HCT116 (cell line): ENCODE measurements around the gene ISL2. TPM values are rescaled to one million over a fixed set of nuclear protein-coding genes. Genes with fewer than 3 reads are reported as not detected.

Source experiments
- ATAC-seq: fragments of 200-7000 bp; cut with Tn5 transposase; 2 replicates; pipeline ENCODE4 v1.9.1; 2020; ENCODE audit warnings: mild to moderate bottlenecking, moderate library complexity
- BruUV-seq: library from RNA; stranded (reverse); fragments of 400-500 nt; replicated peaks from 2 replicates; lab custom pipeline; 2021; lab: Mats Ljungman, UMichigan
- CTCF ChIA-PET: fragments of 300-600 bp; sonication (Branson Sonifier 250); formaldehyde crosslinking; loops from one replicate; lab custom pipeline; 2021; ENCODE audit warnings: antibody characterized with exemption; lab: Charles Lee
- POLR2A ChIA-PET: fragments of 300-600, 350-600 bp; sonication (Branson Sonifier 250); formaldehyde crosslinking; loops from one replicate; lab custom pipeline; 2021; ENCODE audit warnings: antibody characterized with exemption; lab: Charles Lee
- RAD21 ChIA-PET, 2 experiments: fragments of 300-600 bp; sonication (Branson Sonifier 250); formaldehyde crosslinking; loops; one replicate each; lab custom pipeline; 2023; ENCODE audit warnings: low total read pairs in 2 of 2; ENCODE audit not compliant: uncharacterized antibody in 2 of 2, unreplicated experiment in 2 of 2, low non-redundant PET in 1 of 2; lab: Charles Lee
- DNase-seq: peaks from one replicate; pipeline ENCODE4 v3.0.0-alpha.2; 2010; ENCODE audit warnings: low read depth, low spot score
- H2AFZ ChIP-seq: fragments of 200-600 bp; shearing (Covaris generic), sonication (generic); 2 replicates; pipeline ENCODE4 v1.6.1; 2017; ENCODE audit warnings: low read depth, mixed run types, mixed read lengths, antibody characterized with exemption, low read length; ENCODE audit not compliant: poor library complexity, severe bottlenecking
- H3K27ac ChIP-seq: 2 replicates; pipeline ENCODE4 v1.5.1; 2012; ENCODE audit warnings: low read depth, low read length
- H3K27me3 ChIP-seq: fragments of 200-600 bp; sonication (generic); 2 replicates; pipeline ENCODE4 v1.6.1; 2016; ENCODE audit warnings: mixed run types, low read length, mixed read lengths; ENCODE audit not compliant: insufficient read depth
- H3K36me3 ChIP-seq, 2 experiments: fragments of 200-500 bp in 1 of 2; fragments of 200-600 bp in 1 of 2; sonication (Bioruptor generic) in 1 of 2; sonication (generic) in 1 of 2; 2 replicates each; pipeline versions ENCODE4 v1.5.1 to v1.6.1; 2014 to 2016; ENCODE audit warnings: low read length in 2 of 2, inconsistent platforms in 1 of 2, mixed read lengths in 1 of 2, mixed run types in 1 of 2; ENCODE audit not compliant: insufficient read depth in 2 of 2, control insufficient read depth in 1 of 2
- H3K4me1 ChIP-seq, 2 experiments: fragments of 200-600 bp in 1 of 2; sonication (generic) in 1 of 2; 2 replicates each; pipeline versions ENCODE4 v1.5.1 to v1.6.1; 2012 to 2017; ENCODE audit warnings: low read length in 2 of 2, inconsistent platforms in 1 of 2, mild to moderate bottlenecking in 1 of 2, mixed read lengths in 1 of 2, mixed run types in 1 of 2, moderate library complexity in 1 of 2; ENCODE audit not compliant: insufficient read depth in 2 of 2, control insufficient read depth in 1 of 2
- H3K4me2 ChIP-seq: fragments of 200-600 bp; sonication (generic); 2 replicates; pipeline ENCODE4 v1.6.1; 2017; ENCODE audit warnings: mixed run types, low read length, mixed read lengths
- H3K4me3 ChIP-seq, 2 experiments: fragments of 200-600 bp in 1 of 2; sonication (generic) in 1 of 2; replicated peaks in 1 of 2; 2 replicates each; pipeline ENCODE4 v1.5.1; 2011 to 2016; ENCODE audit warnings: low read length in 2 of 2, control low read depth in 1 of 2, low read depth in 1 of 2, mild to moderate bottlenecking in 1 of 2, mixed read lengths in 1 of 2, mixed run types in 1 of 2
- H3K79me2 ChIP-seq: fragments of 200-600 bp; sonication (generic); 2 replicates; pipeline ENCODE4 v1.6.1; 2017; ENCODE audit warnings: mild to moderate bottlenecking, mixed run types, low read length, moderate library complexity, mixed read lengths; ENCODE audit not compliant: insufficient read depth
- H3K9ac ChIP-seq: fragments of 200-600 bp; sonication (generic); 2 replicates; pipeline ENCODE4 v1.6.1; 2016; ENCODE audit warnings: low read length, mixed read lengths
- H3K9me2 ChIP-seq: fragments of 200-600 bp; sonication (generic), shearing (Covaris generic); 2 replicates; pipeline ENCODE4 v1.6.1; 2017; ENCODE audit warnings: mixed run types, mild to moderate bottlenecking, moderate library complexity; ENCODE audit not compliant: insufficient read depth
- H3K9me3 ChIP-seq, 2 experiments: fragments of 200-500 bp in 1 of 2; fragments of 200-600 bp in 1 of 2; sonication (Bioruptor generic) in 1 of 2; sonication (generic) in 1 of 2; 2 replicates each; pipeline ENCODE4 v1.6.1; 2014 to 2017; ENCODE audit warnings: low read length in 2 of 2, mixed read lengths in 2 of 2, inconsistent platforms in 1 of 2, low read depth in 1 of 2, mild to moderate bottlenecking in 1 of 2, mixed run types in 1 of 2, moderate library complexity in 1 of 2; ENCODE audit not compliant: control insufficient read depth in 1 of 2, insufficient read depth in 1 of 2
- H4K20me1 ChIP-seq: fragments of 200-600 bp; sonication (generic), shearing (Covaris generic); 2 replicates; pipeline ENCODE4 v1.6.1; 2017; ENCODE audit warnings: mixed run types, mild to moderate bottlenecking, moderate library complexity; ENCODE audit not compliant: insufficient read depth
- CBX3 ChIP-seq: IDR thresholded peaks from 2 replicates; pipeline ENCODE4 v1.6.1; 2012; ENCODE audit warnings: low read depth
- CEBPB ChIP-seq: IDR thresholded peaks from 2 replicates; pipeline ENCODE4 v1.6.1; 2012; ENCODE audit warnings: low read depth
- EGR1 ChIP-seq: IDR thresholded peaks from 2 replicates; pipeline ENCODE4 v1.6.1; 2012; ENCODE audit warnings: low read depth
- ELF1 ChIP-seq: IDR thresholded peaks from 2 replicates; pipeline ENCODE4 v1.6.1; 2012; ENCODE audit warnings: low read depth, borderline replicate concordance
- EZH2 ChIP-seq: fragments of 200-600 bp; sonication (generic); IDR thresholded peaks from 2 replicates; pipeline ENCODE4 v1.6.1; 2017; ENCODE audit warnings: antibody characterized with exemption, mixed run types
- FOSL1 ChIP-seq: IDR thresholded peaks from 2 replicates; pipeline ENCODE4 v1.6.1; 2012; ENCODE audit warnings: low read depth
- JUND ChIP-seq: IDR thresholded peaks from 2 replicates; pipeline ENCODE4 v1.6.1; 2012
- MAX ChIP-seq: IDR thresholded peaks from 2 replicates; pipeline ENCODE4 v1.6.1; 2012
- POLR2A ChIP-seq: IDR thresholded peaks from 2 replicates; pipeline ENCODE4 v1.7.0; 2011; ENCODE audit warnings: borderline replicate concordance; ENCODE audit not compliant: insufficient read depth, insufficient read length; ENCODE audit errors: extremely low read depth
- POLR2AphosphoS5 ChIP-seq: IDR thresholded peaks from 2 replicates; pipeline ENCODE4 v1.6.1; 2011; ENCODE audit warnings: mild to moderate bottlenecking, low read depth, low read length, moderate library complexity
- RAD21 ChIP-seq: IDR thresholded peaks from 2 replicates; pipeline ENCODE4 v1.6.1; 2012; ENCODE audit warnings: low read depth, mild to moderate bottlenecking
- REST ChIP-seq: IDR thresholded peaks from 2 replicates; pipeline ENCODE4 v1.6.1; 2012; ENCODE audit warnings: low read depth
- SIN3A ChIP-seq: IDR thresholded peaks from 2 replicates; pipeline ENCODE4 v1.6.1; 2012; ENCODE audit warnings: low read depth
- SP1 ChIP-seq: IDR thresholded peaks from 2 replicates; pipeline ENCODE4 v1.6.1; 2012; ENCODE audit warnings: low read depth
- SRF ChIP-seq: IDR thresholded peaks from 2 replicates; pipeline ENCODE4 v1.6.1; 2012; ENCODE audit warnings: low read depth
- TCF7L2 ChIP-seq: IDR thresholded peaks from 2 replicates; pipeline ENCODE4 v1.7.0; 2011; ENCODE audit warnings: borderline replicate concordance, inconsistent platforms; ENCODE audit not compliant: insufficient read depth, insufficient read length; ENCODE audit errors: extremely low read depth
- YY1 ChIP-seq: IDR thresholded peaks from 2 replicates; pipeline ENCODE4 v1.6.1; 2011; ENCODE audit warnings: low read length, low read depth, moderate library complexity, mild to moderate bottlenecking; ENCODE audit not compliant: insufficient replicate concordance; ENCODE audit errors: extremely low read depth
- ZFX ChIP-seq: fragments of 450-650 bp; IDR thresholded peaks from 2 replicates; pipeline ENCODE4 v1.6.1; 2017
- ZNF274 ChIP-seq: fragments of 200-500 bp; sonication (Bioruptor generic); IDR thresholded peaks from 2 replicates; pipeline ENCODE4 v1.6.1; 2014; ENCODE audit warnings: mild to moderate bottlenecking, low read depth, low read length, inconsistent platforms
- intact Hi-C: fragments of 100-400 bp; cut with micrococcal nuclease; formaldehyde crosslinking; loops from 2 replicates; pipeline ENCODE4 v1.10.0; 2022
- total RNA-seq: library from RNA; stranded (reverse); gene quantifications from one replicate; pipeline ENCODE4 v1.2.1, GENCODE V29; 2021; ENCODE audit not compliant: unreplicated experiment

ISL2 gene
- total RNA-seq, 1 experiment from 2014 or later, result 11.6 TPM

- ChIA-PET CTCF (no interaction called here), RAD21 (no interaction called here), POLR2A (no interaction called here)
- Histone ChIP-seq H3K36me3 (no peaks in the 10 kb centered on the region), H3K4me3 (no peak overlapping the region), H4K20me1 (no peaks in the 10 kb centered on the region), H3K9me3 (no peaks in the 10 kb centered on the region), H3K4me1 (no peaks in the 10 kb centered on the region; a peak in 1 of 4 replicates), H3K4me2 (no peak overlapping the region), H2AFZ (no peak overlapping the region), H3K9me2 (no peaks in the 10 kb centered on the region), H3K27me3 (no peaks in the 10 kb centered on the region), H3K9ac (no peak overlapping the region), H3K27ac (no peak overlapping the region), H3K79me2 (no peaks in the 10 kb centered on the region)
- DNase-seq (no peak), ATAC-seq (no peak)
- intact Hi-C loops, result no loop called here
- TF ChIP-seq POLR2AphosphoS5 (no peak), EZH2 (no peak), REST (no peak), EGR1 (no peak), JUND (no peak), SIN3A (no peak), YY1 (no peak), POLR2A (no peak), SP1 (no peak), CBX3 (no peak), SRF (no peak), ZFX (no peak), ZNF274 (no peak), ELF1 (no peak), MAX (no peak), RAD21 (no peak), CEBPB (no peak), FOSL1 (no peak), TCF7L2 (no peak)
- no TSS peak for BruUV-seq
Observed at GRCh38 chr15:76368122-76368621, 31.6 kb downstream of the ISL2 start.
